NCI-H446 (cell line): ENCODE results near the gene STRIP1.
"Not testable (repeated sequence)": the region's sequence is repeated elsewhere in the genome, so short reads cannot be mapped to it uniquely, and the experiment has no call there.

Experiments
- DNase-seq, 2 experiments: peaks; one replicate each; lab custom pipeline; 2025; lab: John Stamatoyannopoulos, UW

STRIP1 gene

DNA sequence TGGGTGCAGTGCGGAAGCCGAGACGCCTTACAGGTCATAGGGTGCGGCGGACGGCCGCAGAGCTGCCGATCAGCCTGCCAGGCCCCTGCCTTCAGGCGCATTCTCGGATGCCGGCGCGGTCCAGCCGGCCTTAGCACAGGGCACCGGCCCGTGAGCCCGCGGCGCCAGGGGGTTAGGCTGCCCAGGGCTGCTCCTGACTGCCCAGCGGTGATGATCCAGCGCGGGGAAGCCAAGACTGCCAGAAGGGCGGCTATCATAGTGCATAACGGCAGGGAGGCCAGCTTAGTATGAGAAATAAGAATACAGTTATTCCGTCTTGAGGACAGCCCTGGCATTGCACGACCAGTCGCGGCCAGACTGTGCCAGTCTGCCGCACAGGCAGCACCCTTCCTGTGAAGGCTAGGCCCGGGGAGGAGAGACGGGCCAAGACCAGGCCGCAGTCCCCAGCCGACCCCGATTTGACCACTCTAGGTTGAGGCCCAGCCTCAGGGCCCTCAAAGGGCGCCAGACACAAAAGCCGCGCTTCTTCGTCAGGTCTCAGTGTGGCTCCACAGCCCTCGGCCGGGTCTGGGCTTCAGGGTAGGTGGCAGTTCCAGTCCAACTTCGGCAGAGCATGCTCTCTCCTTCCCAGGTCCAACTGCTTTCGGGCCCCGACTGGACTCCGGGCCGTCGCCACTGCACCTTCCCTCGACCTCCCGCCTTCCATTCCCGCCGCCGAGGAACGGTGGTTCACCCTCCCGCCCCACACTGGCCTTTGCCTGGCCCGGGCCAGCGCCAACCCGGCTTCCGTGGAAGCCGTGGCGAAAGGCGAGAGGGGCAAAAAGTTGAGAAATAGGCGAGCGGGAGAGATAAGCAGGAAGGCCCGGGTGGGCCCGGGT is 35.2 kb downstream of the STRIP1 start:
- no peak for DNase-seq

DNA sequence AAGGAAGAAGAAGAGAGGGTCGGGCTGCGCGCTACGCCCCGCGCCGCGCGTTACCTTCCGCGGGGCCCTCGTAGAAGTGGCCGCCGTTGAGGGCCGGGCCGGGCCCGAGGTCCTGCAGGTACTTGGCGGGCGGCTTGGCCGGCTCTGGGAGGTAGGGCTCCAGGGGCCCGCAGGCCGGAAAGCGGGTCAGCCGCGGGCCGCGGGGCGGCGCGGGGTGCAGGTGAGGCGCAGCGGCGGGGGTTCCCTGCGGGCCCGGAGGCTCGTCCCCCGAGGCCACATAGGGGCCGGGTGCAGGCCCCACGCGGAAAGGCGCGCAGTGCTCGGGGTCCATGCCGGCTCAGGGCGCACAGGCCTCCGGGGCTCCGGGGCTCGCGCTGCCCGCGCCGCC is 35.9 kb downstream of the STRIP1 start:
- DNase-seq = no peak

DNA sequence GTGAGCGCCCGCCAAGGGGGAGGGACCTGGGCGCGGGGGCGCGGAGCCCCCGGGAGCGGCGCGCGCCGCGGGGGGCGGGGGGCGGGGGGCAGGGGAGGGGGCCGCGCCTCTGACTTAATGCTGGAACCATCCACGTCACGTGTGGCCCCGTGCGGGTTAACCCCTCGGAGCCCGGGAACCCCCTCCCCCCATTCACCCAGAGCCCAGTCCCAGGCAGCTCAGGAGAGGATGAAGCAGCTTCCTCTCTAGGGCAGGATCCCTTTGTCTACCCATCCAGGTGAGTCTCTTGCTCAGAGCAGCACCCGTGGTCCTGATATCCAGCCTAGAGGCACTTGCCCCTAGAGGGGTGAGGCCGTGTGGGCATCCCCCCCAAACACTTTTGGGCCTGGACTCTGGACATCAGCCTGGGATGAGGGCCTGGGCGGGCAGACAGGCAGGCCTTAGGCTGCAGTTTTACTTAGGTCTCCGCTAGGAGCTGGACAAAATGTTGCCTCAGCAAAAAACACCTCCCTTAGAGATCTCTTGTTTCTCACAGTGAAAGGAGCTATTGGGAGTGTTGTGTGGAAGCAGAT is 36.3 kb downstream of the STRIP1 start, which contains the start of gene ALX3:
Gene ALX3 (minus strand): TSS at position 2 of the 572 bp plus-strand sequence. CDS start 60 bp downstream, outside the sequence.
- peak in 1 of 2 experiments; percentile 31 for DNase-seq

DNA sequence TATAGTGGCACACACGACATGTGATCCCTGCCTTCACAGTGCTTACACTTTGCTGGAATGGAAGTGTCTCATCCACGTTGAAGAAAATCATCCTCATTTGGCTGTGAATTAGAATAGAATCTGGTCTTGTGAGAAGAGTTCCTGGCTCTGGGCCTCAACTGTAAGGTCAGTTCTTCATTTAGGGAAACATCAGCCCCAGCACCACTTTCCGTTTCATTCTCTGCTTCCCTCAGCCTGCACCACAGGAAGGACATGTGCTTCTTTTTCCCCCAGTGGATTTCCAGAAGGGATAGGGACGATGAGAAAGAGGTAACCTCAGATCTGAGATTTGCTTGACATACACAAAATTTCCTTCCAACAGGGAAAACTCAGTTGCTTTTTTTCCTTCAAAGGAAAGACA is 39.7 kb downstream of the STRIP1 start:
- no peak for DNase-seq

DNA sequence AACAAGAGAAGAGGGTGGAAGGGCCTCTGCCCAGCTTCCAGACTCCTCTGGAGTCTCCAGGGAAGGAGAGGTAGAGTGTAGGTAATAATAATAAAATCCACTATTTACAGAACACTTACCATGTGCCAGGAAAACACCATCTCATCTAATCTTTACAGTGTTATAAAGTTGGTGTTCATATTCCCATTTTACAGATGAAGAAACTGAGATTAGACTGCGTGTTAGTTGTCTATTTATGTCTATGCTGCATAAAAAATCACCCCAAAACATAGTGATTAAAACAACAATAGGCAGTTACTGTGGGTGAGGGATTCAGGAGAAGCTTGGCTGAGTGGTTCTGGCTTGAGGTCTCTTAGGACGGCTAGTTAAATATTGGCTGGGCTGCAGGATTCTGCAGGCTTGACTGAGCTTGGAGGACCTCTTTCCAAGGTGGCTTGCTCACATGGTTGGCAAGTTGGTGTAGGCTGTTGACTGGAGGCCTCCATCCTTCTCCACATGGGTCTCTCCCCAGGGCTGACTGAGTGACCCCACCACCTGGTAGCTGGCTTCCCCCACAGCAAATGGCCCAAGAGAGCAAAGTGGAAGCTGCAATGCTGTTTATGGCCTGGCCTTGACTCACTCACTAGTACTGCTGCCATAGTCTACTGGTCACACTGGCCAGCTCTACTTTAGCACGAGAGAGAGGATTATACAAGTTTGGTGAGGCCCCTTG is 42.5 kb downstream of the STRIP1 start:
- DNase-seq = no peak

DNA sequence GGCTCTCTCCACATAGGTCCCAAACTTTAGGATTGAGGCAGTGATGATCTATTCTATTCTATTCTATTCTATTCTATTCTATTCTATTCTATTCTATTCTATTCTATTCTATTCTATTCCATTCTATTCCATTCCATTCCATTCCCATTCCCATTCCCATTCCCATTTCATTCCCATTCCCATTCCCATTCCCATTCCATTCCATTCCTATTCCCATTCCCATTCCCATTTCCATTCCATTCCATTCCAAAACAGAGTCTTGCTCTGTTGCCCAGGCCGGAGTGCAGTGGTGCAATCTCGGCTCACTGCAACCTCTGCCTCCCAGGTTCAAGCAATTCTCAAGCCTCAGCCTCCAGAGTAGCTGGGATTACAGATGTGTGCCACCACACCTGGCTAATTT is 45.6 kb downstream of the STRIP1 start:
- not testable (repeated sequence) for DNase-seq

DNA sequence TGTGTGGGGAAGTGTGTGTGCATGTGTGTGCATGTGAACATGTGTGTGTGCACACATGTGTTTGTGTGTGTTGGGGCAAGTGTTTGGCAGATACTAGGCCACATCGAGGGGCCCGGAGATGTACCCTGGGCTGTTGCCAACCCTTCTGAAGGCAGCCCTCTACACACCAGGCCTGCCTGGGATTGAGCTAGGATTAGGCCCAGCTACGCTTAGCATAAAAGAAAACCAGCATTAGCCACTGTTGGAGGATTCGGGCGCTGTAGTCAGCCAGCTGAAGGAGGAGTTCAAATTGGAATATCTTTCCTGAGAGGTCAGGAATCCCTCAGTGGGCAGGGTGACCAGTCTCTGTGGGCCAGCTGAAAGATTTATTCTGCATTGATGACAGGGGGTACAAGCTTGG is 46.6 kb downstream of the STRIP1 start:
- no peak for DNase-seq

DNA sequence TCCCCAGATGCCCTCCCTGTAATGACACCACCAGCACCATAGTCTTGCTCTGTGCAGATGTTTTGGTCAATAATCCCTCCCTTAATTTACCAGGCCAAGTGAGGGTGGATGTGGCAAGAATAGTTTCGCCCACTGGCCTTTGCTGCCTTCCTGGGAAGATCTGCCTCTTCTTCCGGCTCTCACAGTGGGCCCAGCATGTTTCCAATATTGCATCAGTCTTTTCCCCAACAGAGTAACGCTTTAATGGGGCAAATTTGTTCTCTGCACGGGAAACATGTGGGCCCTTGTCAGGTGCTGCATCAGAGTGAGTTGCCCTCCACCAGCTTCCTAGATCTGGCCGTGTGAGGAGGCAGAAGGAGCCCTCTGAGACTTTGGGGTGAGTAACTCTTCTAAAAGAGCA is 48.1 kb downstream of the STRIP1 start:
- no peak for DNase-seq

DNA sequence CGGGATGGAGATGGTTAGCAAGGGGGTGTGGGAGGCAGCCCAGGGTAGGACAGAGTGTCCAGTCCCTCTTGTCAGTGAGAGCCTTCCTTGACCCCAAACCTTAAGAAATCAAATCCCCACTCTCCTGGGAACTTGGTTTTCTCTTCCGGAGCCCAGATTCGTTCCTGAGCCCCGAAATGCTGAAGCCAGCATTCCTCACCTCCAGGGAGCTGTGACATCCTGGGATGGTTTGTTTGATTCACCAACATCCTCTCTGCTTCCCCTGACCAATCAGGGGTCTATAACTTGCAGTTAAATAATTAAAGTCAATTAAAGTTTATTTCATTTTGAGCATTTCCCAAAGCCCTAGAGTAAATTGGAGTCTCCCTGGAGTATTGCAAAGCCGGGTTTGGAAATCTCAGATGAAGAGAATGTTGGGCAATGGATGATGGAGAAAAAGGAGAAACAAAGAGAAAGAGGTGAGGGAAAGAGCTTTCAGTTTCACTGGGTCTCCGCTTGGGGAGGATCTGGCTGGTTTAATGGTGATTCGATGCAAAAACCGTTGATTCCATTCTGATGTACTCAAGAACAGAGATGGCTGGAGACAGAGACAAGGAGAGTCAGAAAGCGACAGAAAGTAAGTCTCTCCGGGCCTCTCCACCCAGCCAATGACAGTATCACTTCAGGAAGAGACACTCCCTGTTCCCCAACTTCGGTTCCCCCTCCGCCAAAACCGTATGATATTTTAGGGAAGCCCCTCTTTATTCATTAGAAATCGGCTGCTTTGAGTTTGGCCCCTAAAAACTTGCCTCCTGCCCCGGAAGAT is 48.8 kb downstream of the STRIP1 start:
- DNase-seq = no peak

DNA sequence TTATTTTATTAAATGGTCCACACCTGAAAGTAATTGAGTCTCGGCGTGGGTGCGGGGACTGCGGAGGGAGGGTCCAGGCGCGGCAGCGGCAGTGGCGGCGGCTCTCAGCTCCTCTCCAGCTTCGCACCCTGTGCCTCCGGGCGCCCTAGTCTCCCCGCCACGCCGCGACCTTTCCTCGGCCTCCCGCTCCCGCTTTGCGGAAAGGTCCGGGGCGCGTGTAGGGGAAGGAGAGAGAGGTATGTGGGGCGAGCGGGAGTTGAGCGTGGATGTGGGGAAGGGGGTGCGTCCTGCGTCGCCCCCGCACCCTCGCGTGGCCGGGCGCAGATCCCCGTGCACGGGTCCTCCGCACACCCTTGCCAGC is 49.4 kb downstream of the STRIP1 start:
- DNase-seq = no peak

DNA sequence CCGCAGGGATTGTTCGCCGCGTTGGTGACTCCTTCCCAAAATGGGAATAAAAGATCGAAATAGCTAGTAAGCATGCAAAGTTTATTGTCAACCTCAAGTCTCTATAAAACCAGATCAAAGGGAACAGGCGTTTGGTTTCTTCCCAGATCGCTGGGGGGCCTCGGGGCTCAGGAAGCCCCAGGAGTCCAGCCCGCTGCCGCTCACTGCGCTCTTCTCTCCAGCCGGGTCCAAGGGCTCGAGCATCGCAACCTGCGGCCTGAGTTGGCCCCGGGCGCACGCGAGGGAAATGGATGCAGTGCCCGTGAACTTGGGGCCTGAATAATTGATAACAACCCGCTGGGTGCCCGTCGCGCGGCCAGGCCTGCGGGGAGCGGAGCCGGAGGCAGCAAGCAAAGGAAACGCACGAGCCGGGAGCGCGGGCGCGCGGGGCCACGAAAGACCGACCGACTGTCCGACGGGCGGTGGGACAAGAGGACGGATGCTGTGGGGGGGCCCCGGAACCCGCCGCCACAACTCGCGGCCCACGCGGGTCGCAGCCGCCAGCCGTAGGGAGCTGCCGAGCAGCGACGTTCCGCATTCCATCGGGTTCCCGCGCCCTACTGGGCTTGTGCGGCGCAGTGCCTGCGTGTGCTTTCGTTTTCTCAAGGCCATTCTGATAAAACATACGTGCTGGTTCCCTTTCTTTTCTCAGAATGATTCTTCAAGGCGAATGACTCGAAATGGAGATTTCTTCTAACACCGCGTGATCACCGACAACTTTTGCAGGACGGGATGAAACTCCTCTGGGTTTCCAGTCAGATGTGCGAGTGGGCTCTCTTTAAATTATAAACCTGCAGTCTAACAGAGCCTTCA is 50.0 kb downstream of the STRIP1 start:
- no peak for DNase-seq

DNA sequence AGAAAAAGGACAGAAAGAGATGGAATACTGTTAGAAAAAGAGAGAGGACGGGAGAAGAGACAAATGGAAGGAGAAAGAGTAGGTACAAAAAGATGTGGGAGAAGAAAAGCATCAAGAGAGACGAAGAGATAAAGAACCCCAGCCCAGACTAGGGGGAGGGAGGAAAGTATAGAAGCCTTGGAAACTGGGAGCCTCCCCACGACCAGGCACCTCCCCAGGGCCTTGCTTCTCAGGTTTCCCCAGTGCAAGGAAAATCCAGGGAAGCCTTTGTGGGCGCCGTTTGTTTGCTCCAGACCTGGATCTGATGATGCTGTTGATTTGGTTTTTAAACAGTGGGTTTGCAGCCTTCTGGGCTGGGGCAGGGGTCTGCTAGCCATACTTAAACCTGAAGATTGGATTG is 51.2 kb downstream of the STRIP1 start:
- no peak for DNase-seq

DNA sequence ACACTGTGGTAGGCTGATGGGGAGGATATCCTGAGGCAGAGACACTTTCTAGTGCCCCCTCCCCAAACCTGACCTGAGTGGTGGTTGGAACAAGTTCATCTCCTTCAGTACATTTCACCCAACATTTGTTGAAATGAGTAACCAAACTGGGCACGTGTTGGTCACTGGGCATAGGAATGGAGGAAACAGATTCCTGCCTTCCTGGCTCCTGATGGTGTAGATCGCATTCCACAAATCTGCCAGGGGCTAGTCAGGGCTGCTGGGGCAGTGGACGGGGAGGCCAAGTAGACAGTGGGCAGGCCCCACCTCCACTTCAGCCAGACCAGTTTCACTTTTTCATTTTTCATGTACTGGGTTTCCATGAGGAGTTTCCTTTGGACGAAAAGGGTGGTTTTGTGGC is 52.5 kb downstream of the STRIP1 start:
- DNase-seq = no peak

DNA sequence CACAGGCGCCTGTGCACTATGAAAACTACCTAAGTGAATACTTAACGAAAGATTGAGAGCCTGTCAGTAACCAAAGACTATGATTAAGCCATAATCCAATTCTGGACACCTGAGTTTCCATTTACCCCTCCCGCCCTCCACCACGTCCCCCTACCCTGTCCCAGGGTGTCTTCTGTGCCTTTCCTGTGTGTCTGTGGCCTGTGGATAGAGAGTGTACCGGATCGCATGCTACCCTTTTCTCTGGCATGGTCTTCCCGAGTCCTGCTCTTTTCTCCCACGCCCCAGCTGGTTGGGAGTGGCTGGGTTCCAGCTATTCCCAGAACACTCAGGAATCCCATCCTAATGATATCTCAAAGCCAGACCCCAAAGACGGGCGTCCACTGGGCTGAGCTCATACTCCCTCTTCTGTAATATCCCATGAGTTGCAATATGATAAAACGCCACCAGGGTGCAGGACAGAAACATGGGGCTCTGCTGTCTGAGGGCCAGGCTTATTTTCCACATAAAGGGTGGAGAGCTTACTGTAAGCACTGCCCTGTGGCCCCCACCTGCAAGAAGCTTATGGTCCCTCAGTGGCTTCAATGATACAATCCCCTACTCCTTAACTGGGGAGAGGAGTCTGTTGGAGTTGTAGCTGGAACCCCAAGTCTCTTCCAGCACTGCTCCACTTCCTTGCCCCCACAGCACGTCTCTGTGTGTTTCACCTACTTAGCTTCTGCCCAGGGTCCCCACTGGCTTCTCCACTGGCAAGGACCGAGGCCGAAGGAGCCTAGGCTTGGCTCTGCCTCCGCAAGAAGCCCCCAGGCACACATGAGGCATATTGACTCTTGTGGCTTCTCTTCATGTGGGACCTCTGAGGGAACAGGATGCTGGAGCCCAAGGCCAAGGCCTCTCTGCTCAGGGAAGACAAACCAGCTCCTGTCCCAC is 53.7 kb downstream of the STRIP1 start:
- peak; percentile 67 to 74 for DNase-seq

DNA sequence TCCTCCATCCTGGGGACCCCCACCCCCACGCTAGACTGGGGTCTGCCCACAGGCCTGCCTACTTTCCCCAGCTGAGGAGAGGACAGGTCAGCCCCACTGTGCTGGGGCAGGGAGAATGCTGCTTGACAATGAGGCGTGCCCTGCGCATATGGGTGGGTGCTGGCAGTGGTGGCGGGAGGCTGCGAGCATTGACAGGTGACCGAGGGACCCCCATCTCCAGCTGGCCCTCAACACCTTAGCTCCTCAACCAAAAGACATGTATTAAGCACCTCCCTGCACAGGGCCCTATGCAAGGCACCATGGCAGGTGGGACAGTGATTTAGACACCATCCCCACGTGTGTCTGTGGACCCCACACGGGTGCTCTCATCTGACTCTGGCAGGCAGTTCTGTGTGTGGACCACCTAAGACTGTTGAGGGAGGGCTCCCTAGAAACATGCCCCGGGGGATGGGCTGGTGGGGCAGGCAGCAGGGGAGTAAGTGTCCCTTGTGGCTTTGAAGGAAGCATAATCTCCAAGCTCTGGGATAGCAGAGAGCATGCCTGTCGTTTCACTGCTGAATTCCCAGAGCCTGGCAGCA is 54.4 kb downstream of the STRIP1 start:
- DNase-seq = no peak

DNA sequence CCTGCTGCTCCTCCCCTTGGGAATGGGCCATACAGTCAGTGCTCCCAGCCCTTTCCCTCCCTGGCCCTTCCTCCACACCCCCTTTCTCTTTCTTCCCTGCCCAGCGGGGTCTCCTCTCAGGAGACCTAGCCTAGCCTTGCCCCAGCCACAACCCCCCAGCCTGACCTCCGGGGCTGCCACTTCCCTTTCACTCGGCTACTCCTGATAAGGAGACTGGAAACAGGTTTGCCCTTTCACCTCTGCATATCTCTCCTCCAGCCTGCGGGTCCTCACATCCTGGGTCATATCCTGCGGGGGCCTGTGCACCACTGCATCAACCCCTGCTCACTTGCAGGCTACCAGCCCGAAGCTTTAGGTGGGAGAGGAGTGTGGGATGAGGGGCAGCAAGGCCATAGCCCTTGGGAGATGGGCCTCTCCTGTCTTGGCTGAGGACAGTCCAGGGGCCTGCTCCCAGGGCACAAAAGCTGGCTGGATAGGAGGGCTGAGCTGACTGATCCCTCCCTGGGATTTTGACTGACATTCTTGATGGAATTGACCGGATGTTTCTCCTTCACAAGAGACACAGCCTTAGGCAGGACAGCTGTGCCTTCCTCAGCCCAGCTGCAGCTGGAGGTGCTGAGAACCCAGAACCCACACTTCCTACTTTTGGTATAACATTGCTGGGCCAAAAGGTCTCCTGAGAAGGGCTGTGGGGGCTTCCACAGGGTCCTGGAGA is 55.3 kb downstream of the STRIP1 start:
- no peak for DNase-seq

DNA sequence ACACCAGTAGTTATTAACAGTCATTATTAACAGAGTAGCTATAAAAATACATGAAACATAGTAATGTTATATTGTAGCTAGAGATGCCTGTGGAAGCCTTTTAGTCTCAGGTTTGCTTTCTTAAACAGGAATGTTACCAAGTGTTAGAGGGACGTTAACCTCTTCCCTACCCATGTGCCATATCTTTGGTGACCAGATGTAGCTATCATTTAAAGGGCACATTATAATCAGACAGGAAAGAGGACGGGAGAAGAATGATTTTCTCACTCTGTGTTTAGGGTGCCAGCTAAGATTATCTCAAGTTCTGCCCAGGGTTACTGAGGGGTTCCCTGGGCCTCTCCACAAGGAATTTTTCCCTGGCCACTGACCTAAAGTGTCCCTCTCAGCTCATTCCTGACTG is 57.0 kb downstream of the STRIP1 start:
- DNase-seq = no peak

DNA sequence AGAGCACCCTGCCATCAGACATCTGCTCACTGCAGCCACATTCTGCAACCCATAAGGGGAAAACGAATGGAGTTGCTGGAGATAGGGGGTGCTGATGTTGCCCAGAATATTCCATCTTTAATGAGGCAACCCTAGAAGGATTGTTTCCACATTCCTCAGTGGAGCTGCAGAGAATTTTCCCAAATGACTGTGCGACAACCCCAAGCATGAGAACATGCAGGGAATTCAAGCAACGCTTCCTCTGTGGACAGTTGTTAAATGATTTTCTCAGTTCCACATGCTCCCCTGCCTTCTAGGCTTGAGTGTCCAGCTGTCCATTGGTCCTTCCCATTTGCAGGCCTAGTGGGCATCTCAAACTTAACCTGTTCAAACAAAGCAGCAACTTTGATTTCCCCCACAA is 57.4 kb downstream of the STRIP1 start:
- DNase-seq = no peak

DNA sequence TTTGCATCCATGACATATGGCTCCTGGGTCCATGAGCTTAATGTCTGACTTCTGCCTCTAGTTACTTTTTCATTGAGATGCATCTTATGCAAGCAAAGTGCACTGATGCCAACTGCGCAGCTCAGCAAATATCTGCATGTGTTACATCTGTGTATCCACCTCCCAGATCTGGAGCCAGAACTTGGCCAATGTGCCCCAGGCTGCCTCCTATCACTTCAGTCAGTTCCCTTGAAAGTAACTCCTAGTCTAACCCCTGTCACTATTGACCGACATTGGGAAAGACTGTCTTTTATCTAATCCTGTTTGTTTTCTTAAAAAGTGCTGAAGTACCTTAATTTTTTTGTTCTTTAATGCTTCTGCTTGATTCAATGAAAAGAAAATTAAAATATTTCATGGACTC is 58.6 kb downstream of the STRIP1 start:
- DNase-seq = no peak
